K562 (cell line): Measurements from ENCODE around the gene ABR. TPM values are rescaled to one million over a fixed set of nuclear protein-coding genes. Genes with fewer than 3 reads are reported as not detected.

ENCODE experiments used
- ATAC-seq: fragments of 200-7000 bp; cut with Tn5 transposase; 3 replicates; pipeline ENCODE4 v1.9.1; 2020; ENCODE audit warnings: moderate library complexity
- BruUV-seq: library from RNA; stranded (reverse); fragments of 400-500 nt; replicated peaks from 2 replicates; lab custom pipeline; 2021; lab: Mats Ljungman, UMichigan
- CTCF ChIA-PET: fragments of 300-600 bp; formaldehyde crosslinking; extraction: SDS; loops from one replicate; lab custom pipeline; 2021; ENCODE audit warnings: low intra/inter-chr PET ratio; lab: Yijun Ruan, JAX
- POLR2A ChIA-PET: fragments of 300-600, 350-650 bp; sonication (Branson Sonifier 250); formaldehyde crosslinking; extraction: SDS; loops from one replicate; lab custom pipeline; 2021; ENCODE audit warnings: antibody characterized with exemption, inconsistent platforms; lab: Yijun Ruan, JAX
- DNase-seq, 4 experiments: peaks; one replicate each; pipeline versions ENCODE4 v3.0.0 to v3.0.0-alpha.2; 2011 to 2018; ENCODE audit warnings: low spot score in 3 of 4, mixed read lengths in 3 of 4; ENCODE audit errors: extremely low read depth in 1 of 4
- FAIRE-seq: peaks from 2 replicates; lab custom pipeline; 2011; peaks lifted over from hg19 to GRCh38; lab: Jason Lieb, UNC
- H2AFZ ChIP-seq: 2 replicates; pipeline ENCODE4 v1.6.0; 2011; ENCODE audit warnings: low read depth, low read length, control low read depth, inconsistent platforms
- H3K27ac ChIP-seq: fragments of 200-600 bp; 3 replicates; pipeline ENCODE4 v1.8.0; 2011; ENCODE audit warnings: low read depth, mild to moderate bottlenecking, control low read depth, inconsistent platforms, low read length, moderate library complexity, mixed read lengths; ENCODE audit errors: extremely low read depth
- H3K27me3 ChIP-seq, 2 experiments: fragments of 300-600 bp in 1 of 2; 2 replicates in 1 of 2; 3 replicates in 1 of 2; pipeline versions ENCODE4 v1.6.0 to v1.8.0; 2011; ENCODE audit warnings: inconsistent platforms in 2 of 2, low read length in 2 of 2, mild to moderate bottlenecking in 1 of 2, mixed read lengths in 1 of 2, moderate library complexity in 1 of 2; ENCODE audit not compliant: control insufficient read depth in 2 of 2, insufficient read depth in 2 of 2
- H3K36me3 ChIP-seq: fragments of 300-600 bp; 3 replicates; pipeline ENCODE4 v1.8.0; 2011; ENCODE audit warnings: mild to moderate bottlenecking, low read length, inconsistent platforms; ENCODE audit not compliant: control insufficient read depth, insufficient read depth
- H3K4me1 ChIP-seq, 2 experiments: fragments of 200-600 bp in 1 of 2; replicated peaks in 1 of 2; 2 replicates in 1 of 2; 3 replicates in 1 of 2; pipeline versions ENCODE4 v1.5.1 to v1.8.0; 2011; ENCODE audit warnings: inconsistent platforms in 2 of 2, low read length in 2 of 2, mild to moderate bottlenecking in 1 of 2, mixed read lengths in 1 of 2, moderate library complexity in 1 of 2; ENCODE audit not compliant: control insufficient read depth in 2 of 2, insufficient read depth in 2 of 2
- H3K4me2 ChIP-seq: 2 replicates; pipeline ENCODE4 v1.6.1; 2011; ENCODE audit warnings: low read length, control low read depth, inconsistent platforms, mixed read lengths; ENCODE audit not compliant: insufficient read depth
- H3K4me3 ChIP-seq: fragments of 200-600 bp; sonication (generic), shearing (Covaris generic); 2 replicates; pipeline ENCODE4 v1.5.1; 2016; ENCODE audit warnings: control low read depth, inconsistent platforms
- H3K79me2 ChIP-seq: fragments of 200-600 bp; 3 replicates; pipeline ENCODE4 v1.8.0; 2011; ENCODE audit warnings: low read length, inconsistent platforms; ENCODE audit not compliant: control insufficient read depth, insufficient read depth
- H3K9ac ChIP-seq, 2 experiments: 2 replicates each; pipeline versions ENCODE4 v1.6.0 to v1.6.1; 2011; ENCODE audit warnings: low read depth in 2 of 2, low read length in 2 of 2, control low read depth in 1 of 2, inconsistent platforms in 1 of 2, mild to moderate bottlenecking in 1 of 2, mixed read lengths in 1 of 2; ENCODE audit not compliant: insufficient read depth in 1 of 2
- H3K9me1 ChIP-seq: one replicate; pipeline ENCODE4 v1.6.0; 2011; ENCODE audit warnings: inconsistent platforms, mild to moderate bottlenecking, low read length, moderate library complexity; ENCODE audit not compliant: control insufficient read depth, insufficient read depth
- H3K9me3 ChIP-seq: replicated peaks from 2 replicates; pipeline ENCODE4 v1.5.1; 2011; ENCODE audit warnings: low read depth, low read length, inconsistent platforms; ENCODE audit not compliant: control insufficient read depth, insufficient read depth
- H4K20me1 ChIP-seq: replicated peaks from 2 replicates; pipeline ENCODE4 v1.6.1; 2011; ENCODE audit warnings: low read length, inconsistent platforms, mixed read lengths; ENCODE audit not compliant: control insufficient read depth, insufficient read depth
- CEBPZ ChIP-seq: fragments of 150-350 bp; IDR thresholded peaks from 2 replicates; pipeline ENCODE4 v1.6.1; 2014; ENCODE audit warnings: low read depth, mild to moderate bottlenecking, low read length, borderline replicate concordance
- CUX1 ChIP-seq: fragments of 200-800 bp; sonication (Bioruptor generic); IDR thresholded peaks from 2 replicates; pipeline ENCODE4 v1.6.1; 2016; ENCODE audit warnings: missing genetic modification characterization, missing compliant biosample characterization
- JUND ChIP-seq, 2 experiments: IDR thresholded peaks; 2 replicates in 1 of 2; 3 replicates in 1 of 2; pipeline ENCODE4 v1.6.1; 2011; ENCODE audit warnings: borderline replicate concordance in 2 of 2, low read depth in 2 of 2, low read length in 2 of 2, improper control_type of control experiment in 1 of 2, missing biosample characterization in 1 of 2, missing genetic modification characterization in 1 of 2, missing genetic modification reagents in 1 of 2
- KAT2B ChIP-seq: IDR thresholded peaks from one replicate; pipeline ENCODE4 v1.6.1; 2012; ENCODE audit warnings: low read depth, mild to moderate bottlenecking, control low read depth, inconsistent platforms, low read length, moderate library complexity
- NONO ChIP-seq, 2 experiments: fragments of 200-400 bp in 1 of 2; fragments of 450-650 bp in 1 of 2; formaldehyde crosslinking in 1 of 2; IDR thresholded peaks; 2 replicates each; pipeline ENCODE4 v1.6.1; 2017; ENCODE audit warnings: low read depth in 2 of 2, mild to moderate bottlenecking in 2 of 2, moderate library complexity in 2 of 2, low read length in 1 of 2
- PPARD ChIP-seq: fragments of 250-450 bp; sonication (Bioruptor Pico); IDR thresholded peaks from 2 replicates; pipeline ENCODE4 v1.8.0; 2022; ENCODE audit warnings: inconsistent platforms, mild to moderate bottlenecking, moderate library complexity
- RFX1 ChIP-seq: fragments of 450-650 bp; IDR thresholded peaks from 2 replicates; pipeline ENCODE4 v1.6.1; 2016; ENCODE audit warnings: mild to moderate bottlenecking, moderate library complexity
- SNAPC5 ChIP-seq: fragments of 250-450 bp; sonication (Bioruptor Pico); IDR thresholded peaks from 2 replicates; pipeline ENCODE4 v1.8.0; 2021; ENCODE audit warnings: moderate library complexity, mild to moderate bottlenecking, inconsistent platforms
- TRIM25 ChIP-seq: fragments of 450-650 bp; IDR thresholded peaks from 2 replicates; pipeline ENCODE4 v1.7.0; 2016; ENCODE audit warnings: borderline replicate concordance
- ZKSCAN1 ChIP-seq: fragments of 150-350 bp; IDR thresholded peaks from 2 replicates; pipeline ENCODE4 v1.6.1; 2016; ENCODE audit warnings: low read depth, low read length
- ZNF143 ChIP-seq: sonication (generic); formaldehyde crosslinking; IDR thresholded peaks from 2 replicates; pipeline ENCODE4 v1.9.0; 2022; ENCODE audit warnings: mild to moderate bottlenecking, missing genetic modification reagents
- WGBS: fragments of 100-300 bp; shearing (Covaris generic); methylation state at CpG from one replicate; pipeline ENCODE4 v1.1.6; 2016; ENCODE audit warnings: low coverage, mixed read lengths; ENCODE audit not compliant: insufficient coverage; ENCODE audit errors: missing lambda C conversion rate; 5-methylcytosine and 5-hydroxymethylcytosine counted together
- in situ Hi-C: fragments of 300-500 bp; cut with MboI; formaldehyde crosslinking; loops from 4 replicates; pipeline ENCODE4 v1.15.0; 2018; ENCODE audit warnings: inconsistent platforms, mixed read lengths
- intact Hi-C: fragments of 100-400 bp; cut with micrococcal nuclease; formaldehyde crosslinking; loops from 2 replicates; pipeline ENCODE4 v1.14.2; 2022
- polyA plus RNA-seq, 8 experiments: library from polyadenylated mRNA; depleted of rRNA in 4 of 8; stranded (reverse) in 5 of 8; unstranded in 3 of 8; fragments of >200 nt; fragmentation: Nextera tagmentation in 2 of 8; fragmentation: Illumina TruSeq in 1 of 8; extraction: Ambion mirVana in 2 of 8; extraction: Trizol in 1 of 8; gene quantifications; 2 replicates each; pipeline versions ENCODE4 v1.2.1 to v1.2.3, GENCODE V29; 2011 to 2014; ENCODE audit warnings: inconsistent platforms in 1 of 8, missing spikeins in 1 of 8
- total RNA-seq, 7 experiments: library from RNA; depleted of rRNA in 6 of 7; stranded (reverse); fragments of >200 nt in 6 of 7; fragmentation: Illumina TruSeq in 2 of 7; extraction: Trizol in 2 of 7; gene quantifications; 2 replicates each; pipeline versions ENCODE4 v1.2.1 to v1.2.3, GENCODE V29; 2011 to 2021; ENCODE audit warnings: low replicate concordance in 1 of 7

ABR gene
- total and polyA plus RNA-seq, 9 of the 15 experiments (the other 6 are each of a cell fraction or from before 2014, with no cell fraction given) = 0.07 to 1.6 (median 0.37) TPM; not detected in 1

- Histone ChIP-seq H3K36me3 (no peaks in the 10 kb centered on the region), H3K9me3 (no peaks in the 10 kb centered on the region), H3K9me1 (no peaks in the 10 kb centered on the region), H3K79me2 (no peaks in the 10 kb centered on the region), H2AFZ (no peak overlapping the region), H4K20me1 (0 out of 2 replicates have a peak, but pooled peaks cover 2% of the 10 kb centered on the region), H3K4me2 (no peak overlapping the region), H3K27ac (no peak overlapping the region), H3K27me3 (peaks cover 11 to 43% of the 10 kb centered on the region in 2 experiments; a peak in 4 of 5 replicates), H3K4me3 (no peak overlapping the region), H3K9ac (no peak overlapping the region; a peak in 1 of 4 replicates), H3K4me1 (peaks cover 0 to 7% of the 10 kb centered on the region in 2 experiments; a peak in 2 of 5 replicates)
- intact Hi-C loops = no loop called here
- no peak for DNase-seq
- ATAC-seq = no peak
- FAIRE-seq = no peak
- WGBS = 13% methylated on average over 10 of the region's 13 CpGs
- in situ Hi-C loops = no loop called here
- no TSS peak for BruUV-seq
- ChIA-PET CTCF (no interaction called here), POLR2A (no interaction called here)
- no peak for TF ChIP-seq CUX1 (CRISPR knock-in tag)
- TF ChIP-seq NONO (IDR thresholded peaks at IDR 0.05; ENCODE audit: low read depth in 2 of 2, low read length in 1 of 2) = no peak
- TF ChIP-seq KAT2B = no peak
- no peak for TF ChIP-seq ZKSCAN1
- TF ChIP-seq TRIM25 = no peak
- TF ChIP-seq JUND (IDR thresholded peaks at IDR 0.05; ENCODE audit: borderline replicate concordance, low read depth, low read length) = no peak
- no peak for TF ChIP-seq JUND (tag; IDR thresholded peaks at IDR 0.05; ENCODE audit: borderline replicate concordance, low read depth, low read length)
- no peak for TF ChIP-seq RFX1
- TF ChIP-seq CEBPZ = no peak
- no peak for TF ChIP-seq ZNF143 (CRISPR knock-in tag)
- TF ChIP-seq PPARD (CRISPR knock-in tag) = no peak
- no peak for TF ChIP-seq SNAPC5 (CRISPR knock-in tag)
Measured at GRCh38 chr17:1089915-1090314, 89.9 kb downstream of the ABR start.
